MV-4-11 (cell line): ENCODE measurements around the gene LUZP1.

Experiments used
- DNase-seq: peaks from one replicate; lab custom pipeline; 2025; lab: John Stamatoyannopoulos, UW

The LUZP1 gene

DNA sequence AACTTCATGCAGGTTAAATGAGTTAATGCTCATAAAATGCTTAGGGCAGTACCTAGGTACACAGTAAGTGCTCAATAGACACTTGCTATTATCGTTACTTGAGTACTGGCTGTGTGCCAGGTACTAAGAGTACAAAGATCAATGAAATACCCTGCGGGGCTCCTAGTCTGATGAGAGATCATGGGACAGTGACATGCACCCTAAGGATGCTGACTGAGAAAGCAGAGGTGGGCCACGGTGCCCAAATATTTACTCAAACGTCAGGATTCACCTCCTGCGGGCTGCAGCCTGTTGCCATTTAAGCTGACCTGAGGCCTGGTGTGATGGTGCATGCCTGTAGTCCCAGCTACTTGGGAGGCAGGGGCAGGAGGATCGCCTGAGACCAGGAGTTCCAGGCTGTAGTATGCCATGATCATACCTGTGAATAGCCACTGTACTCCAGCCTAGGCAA, 19.8 kb upstream of the LUZP1 start:
- DNase-seq: no peak

GRCh38 chr1:23187637-23188036, 19.0 kb upstream of the LUZP1 start:
- DNase-seq: no peak

GRCh38 chr1:23185381-23185780, 16.7 kb upstream of the LUZP1 start:
- no peak for DNase-seq

- no peak for DNase-seq
These were observed 15.7 kb upstream of the LUZP1 start for GRCh38 chr1:23184212-23184934.

GRCh38 chr1:23179862-23180261, 11.2 kb upstream of the LUZP1 start:
- no peak for DNase-seq

GRCh38 chr1:23178950-23179349, 10.3 kb upstream of the LUZP1 start:
- DNase-seq: peak; percentile 39

GRCh38 chr1:23178414-23178813, 9.8 kb upstream of the LUZP1 start:
- no peak for DNase-seq

GRCh38 chr1:23177438-23178380, 9.1 kb upstream of the LUZP1 start:
- DNase-seq: peak; percentile 35

- DNase-seq: no peak
These were observed 8.4 kb upstream of the LUZP1 start for GRCh38 chr1:23177031-23177430.

DNA sequence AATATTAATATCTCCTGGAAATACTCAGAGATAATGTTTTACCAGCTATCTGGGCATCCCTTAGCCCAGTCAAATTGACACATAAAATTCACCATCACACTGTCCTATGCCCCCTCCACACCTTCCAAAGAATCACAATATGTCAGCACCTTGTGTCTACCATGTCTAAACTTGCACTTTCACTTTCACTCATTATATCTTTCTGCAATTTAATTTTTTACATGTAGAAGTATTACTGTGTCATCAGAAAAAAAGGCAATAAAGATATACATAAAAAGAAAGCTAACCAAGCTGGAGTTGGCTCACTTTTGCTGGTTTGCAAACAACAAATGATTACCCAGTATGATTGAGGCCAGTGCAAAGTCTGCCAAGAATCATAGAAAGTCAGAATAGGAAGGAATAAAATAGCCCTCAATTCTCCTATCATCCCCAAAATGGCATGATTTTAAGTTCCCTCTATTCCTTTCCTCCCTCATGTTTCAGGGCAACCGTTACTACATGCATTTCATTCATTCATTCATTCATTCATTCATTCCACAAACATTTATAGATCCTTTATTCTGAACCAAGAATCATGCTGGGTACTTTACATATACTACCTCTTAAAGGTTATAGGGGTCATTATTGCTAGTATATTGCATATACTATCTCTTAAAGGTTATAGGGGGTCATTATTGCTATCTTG, 5.9 kb upstream of the LUZP1 start:
- no peak for DNase-seq

- no peak for DNase-seq
These were observed 2.6 kb upstream of the LUZP1 start for GRCh38 chr1:23171181-23171755.

GRCh38 chr1:23169727-23170335, 1.2 kb upstream of the LUZP1 start:
- DNase-seq: peak; percentile 96

DNA sequence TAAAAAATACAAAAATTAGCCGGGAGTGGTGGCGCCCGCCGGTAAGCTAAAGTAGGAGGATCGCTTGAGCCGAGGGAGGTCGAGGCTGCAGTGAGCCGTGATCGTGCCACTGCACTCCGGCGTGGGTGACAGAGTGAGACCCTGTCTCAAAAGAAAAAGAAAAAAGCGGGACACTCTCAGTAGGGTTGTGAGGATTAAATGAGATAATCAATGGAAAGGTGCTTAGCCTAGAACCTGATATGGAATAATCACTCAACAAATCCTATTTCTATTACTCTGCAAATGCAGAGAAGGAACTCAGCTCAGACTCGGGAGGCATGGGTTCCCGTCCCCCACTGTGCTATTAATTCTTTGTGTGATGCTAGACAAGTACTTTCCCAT, 529 bp upstream of the LUZP1 start:
- DNase-seq: no peak

DNA sequence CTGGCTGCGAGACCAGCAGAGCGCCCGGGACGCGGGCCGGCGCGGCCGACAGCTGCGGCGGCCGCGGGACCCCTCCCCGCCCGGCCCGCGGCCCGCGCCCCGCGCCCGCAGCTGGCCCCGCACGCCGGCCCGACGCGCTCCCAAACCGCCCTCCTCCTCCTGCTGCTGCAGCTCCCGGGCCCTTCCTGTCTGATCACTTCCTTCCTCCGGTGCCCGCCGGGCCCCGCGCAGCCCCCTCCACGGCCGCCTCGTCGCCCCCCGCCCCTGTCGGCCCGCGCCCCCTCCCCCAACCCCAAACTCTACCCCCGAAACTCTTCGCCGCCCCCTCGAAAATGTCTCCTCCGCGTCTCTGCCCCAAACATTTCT, 594 bp downstream of the LUZP1 start:
- DNase-seq: peak; percentile 13

- DNase-seq: no peak
These were observed 1.1 kb downstream of the LUZP1 start for GRCh38 chr1:23167353-23168078.

DNA sequence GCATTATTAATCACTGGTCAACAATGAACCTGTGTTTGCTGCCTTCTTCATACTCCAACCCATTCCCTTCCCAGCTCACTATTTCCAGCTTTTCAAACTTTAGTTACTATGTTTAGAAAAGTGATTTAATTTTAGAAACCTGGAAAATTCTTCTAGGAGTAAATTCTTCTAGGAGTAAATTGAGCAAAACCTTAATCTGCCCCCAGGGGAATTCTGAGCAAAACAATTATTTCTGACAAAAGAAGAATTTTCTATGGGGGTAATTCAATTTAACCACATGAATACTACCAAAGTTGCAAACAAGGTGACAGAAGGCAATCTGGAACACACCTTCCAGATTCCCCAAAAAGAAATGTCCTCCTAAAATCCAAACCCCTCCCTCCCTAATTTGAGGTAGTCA, 1.8 kb downstream of the LUZP1 start:
- DNase-seq: no peak

DNA sequence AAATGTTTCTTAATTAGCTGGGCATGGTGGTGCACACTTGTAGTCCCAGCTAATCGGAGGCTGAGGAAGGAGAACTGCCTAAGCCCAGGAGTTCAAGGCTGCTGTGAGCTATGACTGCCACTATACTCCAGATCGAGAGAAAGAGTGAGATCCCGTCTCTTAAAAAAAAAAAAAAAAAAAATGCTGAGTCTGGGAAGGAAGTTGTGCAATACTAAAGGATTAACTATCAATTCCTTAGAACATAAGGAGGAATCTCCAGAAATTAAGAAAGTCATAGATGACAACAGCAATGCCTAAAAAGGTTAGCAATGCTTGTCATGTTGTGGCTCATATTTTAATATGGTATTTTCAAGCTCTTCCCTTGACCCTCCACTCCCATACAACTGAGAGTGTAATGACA, 5.3 kb downstream of the LUZP1 start:
- DNase-seq: peak; percentile 26

DNA sequence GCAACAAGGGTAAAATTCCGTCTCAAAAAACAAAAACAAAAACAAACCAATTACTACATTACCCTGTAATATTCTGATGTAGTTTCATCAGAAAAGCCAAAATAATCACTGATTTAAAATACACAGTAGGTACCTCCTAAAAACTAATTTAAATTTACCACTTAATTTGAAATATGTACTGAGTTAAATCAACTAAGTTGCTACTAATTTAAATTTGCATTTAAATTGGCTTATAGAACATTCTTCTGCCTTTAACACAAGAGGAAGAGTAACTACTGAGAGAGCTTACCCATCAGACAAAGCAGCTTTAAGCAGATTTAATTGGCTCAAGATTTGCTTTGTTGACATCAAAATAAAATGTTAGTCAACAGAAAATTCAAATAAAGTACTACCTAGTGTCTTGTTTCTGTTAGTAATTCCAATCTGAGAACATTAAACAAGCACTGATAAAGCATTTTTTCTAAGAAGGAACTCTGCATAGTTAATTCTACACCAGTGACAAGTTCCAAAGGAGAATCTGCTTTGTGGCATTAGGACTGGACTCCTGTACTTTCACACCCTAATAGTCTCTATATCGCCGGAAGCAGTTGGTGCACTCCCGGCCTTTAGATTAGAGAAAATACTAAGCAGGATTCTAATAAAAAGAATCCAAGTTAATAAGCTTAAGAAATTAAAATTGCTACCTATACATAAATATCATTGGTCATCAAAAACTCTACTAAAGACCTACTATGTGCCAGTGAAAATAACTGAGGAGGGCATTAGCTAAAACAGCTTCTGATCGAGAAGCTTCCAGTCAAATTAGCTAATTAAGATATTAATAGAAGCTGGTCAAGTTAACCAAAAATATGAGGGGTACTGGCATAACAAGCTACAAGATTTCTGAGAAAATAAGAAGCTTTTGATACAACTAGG, 8.4 kb downstream of the LUZP1 start:
- DNase-seq: no peak

- DNase-seq: no peak
These were observed 11.7 kb downstream of the LUZP1 start for GRCh38 chr1:23156940-23157339.
